HepG2 (cell line): ENCODE results near the gene FAM149A.

ENCODE experiments used
- ASH2L ChIP-seq: fragments of 300-600, 200-600 bp; sonication (generic); IDR thresholded peaks from 2 replicates; pipeline ENCODE4 v1.7.0; 2017; ENCODE audit warnings: low read depth, mild to moderate bottlenecking, moderate library complexity, mixed read lengths, low read length; ENCODE audit not compliant: insufficient read length
- CTCF ChIP-seq: sonication (generic); formaldehyde crosslinking; IDR thresholded peaks from 2 replicates; pipeline ENCODE4 v1.5.0; 2020; ENCODE audit warnings: mild to moderate bottlenecking, missing genetic modification reagents, moderate library complexity
- EZH2 ChIP-seq: conservative IDR thresholded peaks from 2 replicates; pipeline ENCODE4 v1.6.1; 2012; ENCODE audit warnings: mild to moderate bottlenecking, low read depth, low read length, moderate library complexity
- FOXK1 ChIP-seq: sonication (generic); formaldehyde crosslinking; IDR thresholded peaks from 2 replicates; pipeline ENCODE4 v1.4.0; 2020; ENCODE audit warnings: low read depth, missing genetic modification reagents, borderline replicate concordance
- NFE2L1 ChIP-seq: sonication (generic); formaldehyde crosslinking; IDR thresholded peaks from 2 replicates; pipeline ENCODE4 v1.4.0; 2020; ENCODE audit warnings: missing genetic modification reagents, mild to moderate bottlenecking, borderline replicate concordance
- NR2F1 ChIP-seq, 2 experiments: fragments of 450-650 bp in 1 of 2; formaldehyde crosslinking in 1 of 2; IDR thresholded peaks; 2 replicates each; pipeline versions ENCODE4 v1.5.0 to v1.6.1; 2016 to 2020; ENCODE audit warnings: mild to moderate bottlenecking in 1 of 2, missing compliant biosample characterization in 1 of 2, missing genetic modification reagents in 1 of 2, moderate library complexity in 1 of 2
- RFX5 ChIP-seq: IDR thresholded peaks from 2 replicates; pipeline ENCODE4 v1.6.1; 2011; ENCODE audit warnings: low read depth, low read length, improper control_type of control experiment
- SIN3A ChIP-seq: IDR thresholded peaks from 2 replicates; pipeline ENCODE4 v1.6.1; 2011; ENCODE audit warnings: low read depth, mild to moderate bottlenecking, control low read depth, low read length, borderline replicate concordance
- TAF1 ChIP-seq: sonication (generic); formaldehyde crosslinking; IDR thresholded peaks from 2 replicates; pipeline ENCODE4 v1.4.0; 2020; ENCODE audit warnings: missing genetic modification reagents
- TBP ChIP-seq: sonication (generic); formaldehyde crosslinking; IDR thresholded peaks from 2 replicates; pipeline ENCODE4 v1.5.0; 2020; ENCODE audit warnings: missing genetic modification reagents
- THAP7 ChIP-seq: sonication (generic); formaldehyde crosslinking; IDR thresholded peaks from 2 replicates; pipeline ENCODE4 v1.8.1; 2023; ENCODE audit warnings: mild to moderate bottlenecking, missing genetic modification reagents
- ZBTB37 ChIP-seq: sonication (generic); formaldehyde crosslinking; IDR thresholded peaks from 2 replicates; pipeline ENCODE4 v1.4.0; 2020; ENCODE audit warnings: mild to moderate bottlenecking, missing genetic modification reagents
- ZBTB7B ChIP-seq: sonication (generic); formaldehyde crosslinking; IDR thresholded peaks from 2 replicates; pipeline ENCODE4 v1.4.0; 2020; ENCODE audit warnings: missing genetic modification reagents
- ZNF609 ChIP-seq: sonication (generic); formaldehyde crosslinking; IDR thresholded peaks from 2 replicates; pipeline ENCODE4 v1.4.0; 2020; ENCODE audit warnings: mild to moderate bottlenecking, missing genetic modification reagents, borderline replicate concordance

GRCh38 chr4:186088523-186088922 is 16.0 kb upstream of the FAM149A start:
- TF ChIP-seq CTCF (CRISPR knock-in tag), result no peak
- TF ChIP-seq TAF1 (CRISPR knock-in tag), result no peak
- TF ChIP-seq NR2F1 (CRISPR knock-in tag; IDR thresholded peaks at IDR 0.05), result no peak
- TF ChIP-seq RFX5, result no peak
- TF ChIP-seq ZBTB7B (CRISPR knock-in tag), result no peak
- no peak for TF ChIP-seq ZBTB37 (CRISPR knock-in tag)
- TF ChIP-seq THAP7, result no peak
- no peak for TF ChIP-seq EZH2
- no peak for TF ChIP-seq ASH2L
- TF ChIP-seq SIN3A, result no peak
- no peak for TF ChIP-seq TBP (CRISPR knock-in tag)
- no peak for TF ChIP-seq ZNF609 (CRISPR knock-in tag)
- no peak for TF ChIP-seq NFE2L1
- TF ChIP-seq FOXK1, result no peak
